GM18858 (cell line): ENCODE measurements around the gene MAN1C1.
"Not testable (repeated sequence)": the region's sequence is repeated elsewhere in the genome, so short reads cannot be mapped to it uniquely, and the experiment has no call there.

ENCODE experiments used
- ATAC-seq: cut with Tn5 transposase; IDR thresholded peaks from one replicate; pipeline ENCODE4 v1.9.1; 2021; ENCODE audit not compliant: unreplicated experiment

MAN1C1 gene

DNA sequence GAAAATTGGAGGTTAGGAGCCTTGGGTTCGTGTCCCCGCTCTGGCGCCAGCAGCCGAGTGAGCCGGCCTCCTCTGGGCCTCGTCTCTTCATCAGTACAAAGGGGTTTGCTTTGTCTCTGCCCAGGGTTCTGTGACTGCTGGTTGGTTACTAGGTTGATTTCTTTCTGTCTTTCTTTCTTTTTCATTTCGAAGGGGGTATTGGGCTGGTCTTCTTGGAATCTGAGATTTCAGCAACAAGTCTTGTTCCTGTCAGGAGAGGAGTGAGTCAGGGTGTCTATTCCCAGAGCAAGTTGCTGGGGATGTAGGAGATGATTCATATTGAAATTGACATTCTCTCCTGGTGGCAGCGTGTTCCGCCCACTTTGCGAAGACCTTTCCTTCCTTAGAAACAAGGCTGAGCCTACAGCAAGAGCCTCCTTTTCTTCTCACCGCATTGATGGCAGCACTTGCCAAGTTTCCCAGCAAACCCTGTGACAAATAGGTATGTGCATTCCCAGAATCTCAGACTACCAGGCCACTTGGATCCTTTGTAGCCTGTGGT, 79.2 kb downstream of the MAN1C1 start:
- no peak for ATAC-seq

DNA sequence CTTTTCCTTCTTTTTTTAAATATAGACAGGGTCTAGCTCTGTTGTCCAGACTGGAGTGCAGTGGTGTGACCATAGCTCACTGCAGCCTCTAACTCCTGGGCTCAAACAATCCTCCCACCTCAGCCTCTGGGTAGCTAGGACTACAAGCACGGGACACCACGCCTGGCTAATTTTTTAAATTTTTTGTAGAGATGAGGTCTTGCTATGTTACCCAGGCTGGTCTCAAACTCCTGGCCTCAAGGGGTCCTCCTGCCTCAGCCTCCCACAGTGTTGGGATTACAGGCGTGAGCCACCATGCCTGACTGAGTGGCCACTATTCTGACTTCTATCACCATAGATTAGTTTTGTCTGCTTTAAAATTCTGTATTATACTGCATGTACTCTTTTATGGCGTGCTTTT, 80.1 kb downstream of the MAN1C1 start:
- ATAC-seq = not testable (repeated sequence)

DNA sequence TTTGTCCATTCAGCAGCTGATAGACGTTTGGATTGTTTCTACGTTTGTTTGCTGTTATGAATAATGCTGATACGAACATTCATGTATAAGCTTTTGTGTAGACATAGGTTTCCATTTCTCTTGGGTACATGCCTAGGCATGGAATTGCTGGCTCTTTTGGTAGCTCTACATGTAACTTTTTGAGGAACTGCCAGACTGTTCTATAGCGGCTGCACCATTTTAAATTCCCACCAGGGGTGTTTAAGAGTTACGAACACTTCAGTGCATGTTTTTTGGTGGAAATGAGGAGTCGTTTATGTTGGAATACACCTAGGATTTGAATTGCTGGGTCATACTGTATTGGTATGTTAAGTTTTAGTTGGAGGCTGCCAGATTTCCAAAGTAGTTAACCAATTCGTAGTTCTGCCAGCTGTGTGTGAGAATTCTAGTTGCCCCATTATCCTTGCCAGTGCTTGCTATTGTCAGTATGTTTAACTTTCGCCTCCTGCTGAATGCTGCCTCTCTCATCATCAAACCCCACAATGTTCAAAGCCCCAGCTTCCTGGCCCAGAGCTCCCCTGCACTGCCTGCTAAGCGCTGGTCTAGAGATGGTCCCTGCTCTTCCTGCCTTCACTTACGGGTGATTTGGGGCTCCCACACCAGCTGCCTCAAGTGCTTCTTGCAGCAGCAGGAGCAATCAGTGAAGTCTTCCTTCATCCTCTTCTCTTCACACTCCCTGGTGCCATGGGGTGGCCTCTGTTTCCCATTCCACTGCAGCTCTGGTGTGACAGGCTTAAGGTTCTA, 81.0 kb downstream of the MAN1C1 start:
- no peak for ATAC-seq

DNA sequence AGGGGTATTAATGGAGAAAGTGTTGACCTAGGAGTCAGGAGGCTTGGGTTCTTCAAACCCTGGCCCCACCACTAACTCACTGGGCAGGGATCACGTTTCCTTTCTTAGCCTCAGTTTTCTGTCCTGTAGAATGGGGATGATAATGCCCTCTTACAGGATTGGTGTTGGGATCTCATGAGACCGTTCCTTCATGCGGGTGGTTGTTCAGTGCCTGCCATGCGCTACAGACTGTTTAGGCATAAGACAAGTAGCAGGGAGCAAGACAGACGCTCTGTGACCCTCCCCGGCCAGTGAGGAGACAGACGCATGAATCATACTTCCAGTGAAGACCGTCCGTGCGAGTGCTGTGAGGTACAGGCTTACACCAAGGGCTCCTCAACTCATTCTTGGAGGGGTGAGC, 81.7 kb downstream of the MAN1C1 start:
- ATAC-seq = no peak

DNA sequence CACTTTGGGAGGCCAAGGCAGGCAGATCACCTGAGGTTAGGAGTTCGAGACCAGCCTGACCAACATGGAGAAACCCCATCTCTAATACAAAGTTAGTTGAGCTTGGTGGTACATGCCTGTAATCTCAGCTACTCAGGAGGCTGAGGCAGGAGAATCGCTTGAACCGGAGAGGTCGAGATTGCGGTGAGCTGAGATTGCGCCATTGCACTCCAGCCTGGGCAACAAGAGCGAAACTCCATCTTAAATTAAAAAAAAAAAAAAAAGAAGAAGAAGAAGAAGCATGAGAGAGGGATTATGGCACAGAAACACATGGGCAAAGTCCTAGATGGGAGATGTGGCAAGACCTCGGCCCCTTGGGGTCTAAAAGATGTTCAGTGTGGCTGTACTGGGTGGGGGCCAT, 82.5 kb downstream of the MAN1C1 start:
- ATAC-seq = not testable (repeated sequence)

DNA sequence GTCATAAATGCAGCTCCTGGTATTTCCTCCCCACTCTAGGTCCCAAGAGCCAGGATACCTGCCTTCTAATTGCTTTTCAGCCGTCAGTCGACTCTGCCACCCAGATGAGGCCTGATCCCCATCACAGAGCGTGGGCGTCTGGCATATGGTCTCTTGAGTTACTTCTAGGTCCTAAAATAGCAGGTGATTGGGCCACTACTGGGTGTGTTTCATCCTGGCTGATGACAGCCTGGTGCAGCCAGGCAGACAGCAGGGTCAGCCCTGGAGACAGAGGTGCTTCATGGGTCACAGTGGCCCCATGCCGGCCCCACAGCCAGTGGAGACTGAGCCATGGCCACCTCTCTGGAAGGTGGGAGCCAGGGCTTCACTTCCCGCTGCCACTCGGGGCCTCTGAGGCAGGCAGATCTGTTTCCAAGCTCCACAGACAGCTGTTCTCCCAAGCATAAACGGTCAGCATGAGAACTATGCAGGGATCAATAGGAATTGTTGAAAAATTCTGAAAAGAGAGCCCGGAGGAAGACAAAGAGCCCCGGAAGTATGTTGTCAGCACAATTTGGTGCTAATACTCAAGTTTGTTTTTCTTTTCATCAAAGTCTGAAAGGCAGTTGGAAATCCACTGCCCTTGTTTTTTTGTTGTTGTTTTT, 83.0 kb downstream of the MAN1C1 start:
- ATAC-seq = no peak

DNA sequence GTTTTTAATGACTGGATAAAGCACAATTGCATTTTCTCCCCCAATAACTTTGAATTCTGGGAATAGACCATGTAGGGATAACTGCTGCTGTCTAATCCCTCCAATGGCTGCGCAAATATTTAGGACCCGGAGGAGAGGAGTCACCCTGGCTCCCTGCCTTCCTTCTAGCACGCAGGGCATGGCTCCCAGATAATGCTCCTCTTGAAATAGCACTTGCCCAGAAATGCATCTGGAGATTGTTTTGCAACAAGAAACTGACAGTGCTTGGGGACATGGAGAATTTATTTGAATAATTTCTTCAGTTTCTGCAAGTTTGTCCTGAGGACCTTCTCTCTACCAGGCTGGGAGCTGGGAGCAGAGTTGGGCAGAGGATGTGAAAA, 83.5 kb downstream of the MAN1C1 start:
- ATAC-seq = no peak

DNA sequence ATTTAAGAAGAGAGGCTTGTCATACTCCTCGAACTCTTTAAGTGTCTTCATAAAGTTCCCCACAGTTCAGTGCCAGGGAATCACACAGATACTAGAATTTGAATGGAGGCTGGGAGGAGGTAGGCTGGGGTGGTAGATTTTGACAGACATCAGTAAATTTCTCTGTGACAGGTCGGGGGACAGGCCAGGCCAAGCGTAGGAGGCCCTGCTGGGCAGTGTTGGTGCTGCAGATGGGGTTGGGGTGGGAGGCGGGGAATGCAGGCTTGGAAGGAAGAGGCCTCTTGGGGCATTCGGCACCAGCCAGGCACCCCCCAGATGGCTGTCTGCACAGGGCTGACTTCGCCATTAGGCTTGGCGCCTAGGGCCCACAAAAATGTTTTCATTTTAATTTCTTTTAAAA, 84.0 kb downstream of the MAN1C1 start:
- ATAC-seq = no peak

DNA sequence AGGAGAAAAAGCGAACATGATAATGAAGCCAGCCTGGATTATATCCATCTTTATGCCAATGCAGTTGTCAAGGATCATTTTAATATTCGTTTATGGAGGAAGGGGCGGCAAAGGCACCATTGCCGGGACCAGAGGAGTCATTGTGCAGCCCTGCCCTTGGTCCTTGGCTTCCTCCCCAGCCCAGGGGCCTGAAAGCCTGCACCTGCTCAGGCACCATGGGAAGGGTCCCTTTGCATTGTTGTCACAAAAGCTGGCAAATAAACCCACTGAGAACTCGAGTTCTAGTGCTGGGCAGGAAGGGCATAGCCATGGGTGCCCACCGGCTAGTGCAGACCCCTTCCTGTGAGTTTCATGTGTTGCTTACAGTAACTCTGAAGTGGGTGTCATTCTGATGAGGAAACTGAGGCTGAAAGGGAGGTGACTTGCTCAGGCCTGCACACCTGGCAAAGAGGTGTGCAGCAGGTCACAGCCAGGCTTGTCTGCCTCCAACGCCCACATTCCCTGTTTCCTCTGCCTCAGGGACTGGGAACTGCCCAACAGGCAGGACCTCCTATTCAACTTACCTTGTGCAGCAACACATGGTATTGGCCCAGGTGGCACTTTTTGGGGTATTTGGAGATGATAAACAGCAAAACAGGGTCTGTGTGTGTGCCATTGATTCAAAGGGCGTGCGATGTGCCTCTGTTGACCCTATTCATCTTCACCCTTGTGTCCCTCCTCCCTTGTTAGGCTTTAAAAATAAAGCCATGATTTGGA, 84.6 kb downstream of the MAN1C1 start:
- ATAC-seq = no peak

DNA sequence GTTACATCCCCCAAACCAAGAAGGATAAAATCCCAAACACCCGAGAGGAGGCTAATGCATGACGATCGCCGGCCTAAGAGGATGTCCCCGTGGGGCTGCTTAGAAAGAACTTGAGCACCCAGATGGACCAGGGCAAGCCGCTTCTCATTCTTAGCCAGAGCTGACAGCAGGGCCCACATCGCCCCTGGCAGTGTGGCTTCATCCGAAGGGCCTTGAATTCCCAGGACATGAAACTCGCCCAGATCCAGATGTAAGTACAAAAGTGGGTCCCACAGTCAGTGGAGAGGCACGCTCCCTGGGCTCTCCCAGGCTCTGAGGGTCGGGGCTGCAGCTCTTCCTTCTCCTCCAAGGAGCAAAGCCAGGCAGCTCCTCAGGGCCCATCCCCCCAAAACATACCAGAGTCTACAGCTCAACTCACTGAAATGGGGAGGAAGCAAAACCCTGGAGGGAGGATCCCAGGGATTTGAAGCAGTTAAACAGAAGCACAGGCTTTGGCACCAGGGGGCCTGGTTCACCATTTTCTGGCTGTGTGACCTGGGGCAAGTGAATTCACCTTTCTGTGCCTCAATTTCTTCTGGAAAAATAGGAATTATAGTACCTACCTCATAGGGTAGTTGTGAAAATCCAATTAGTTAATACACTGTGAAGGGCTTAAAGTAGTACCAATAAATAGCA, 85.6 kb downstream of the MAN1C1 start:
- no peak for ATAC-seq

DNA sequence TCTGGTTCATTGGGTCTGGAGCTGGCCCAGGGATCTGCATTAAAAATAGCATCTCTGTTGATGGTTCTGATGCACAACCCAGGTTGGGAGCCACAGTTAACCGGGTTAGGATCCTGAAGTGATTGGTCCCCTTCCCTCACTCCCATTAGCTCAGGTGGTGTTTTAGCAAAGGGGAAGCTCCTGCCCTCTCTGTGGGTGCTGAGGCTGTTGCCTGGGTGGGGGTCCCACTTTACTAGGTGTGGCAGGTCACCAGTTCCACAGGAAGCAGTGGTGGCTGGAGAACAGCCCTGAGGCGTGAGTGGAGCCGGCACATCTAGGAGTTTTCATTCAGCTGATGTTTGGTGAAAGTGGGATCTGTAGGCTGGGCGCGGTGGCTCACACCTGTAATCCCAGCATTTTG, 86.5 kb downstream of the MAN1C1 start:
- no peak for ATAC-seq

DNA sequence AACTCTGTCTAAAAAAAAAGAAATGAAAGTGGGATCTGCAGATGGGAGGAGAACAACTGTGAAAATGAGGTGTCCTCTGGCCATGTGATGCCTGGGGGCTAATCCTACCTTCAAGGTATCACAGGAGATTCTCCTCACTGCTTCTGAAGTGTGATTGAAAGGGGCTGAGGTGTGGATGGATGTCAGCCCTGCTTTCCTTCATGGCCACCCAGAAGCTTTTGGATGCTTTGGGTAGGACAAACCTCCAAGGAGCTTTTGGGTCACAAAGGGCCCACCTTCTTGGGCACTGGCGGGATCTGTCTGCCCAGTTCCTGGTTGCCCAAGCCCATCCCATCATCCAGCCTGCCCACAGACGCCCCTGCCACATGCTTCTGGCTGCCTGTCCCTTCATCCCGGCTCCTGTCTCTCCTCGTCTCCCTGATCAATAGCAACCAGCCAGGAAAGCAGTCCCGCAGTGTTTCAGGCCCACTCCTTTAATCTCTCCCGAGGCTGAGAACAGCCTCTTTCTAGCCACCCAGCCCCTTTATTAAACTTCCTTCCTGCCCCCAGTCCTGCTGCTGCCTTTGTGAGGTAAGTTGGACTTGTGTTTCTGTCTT, 87.2 kb downstream of the MAN1C1 start:
- no peak for ATAC-seq

DNA sequence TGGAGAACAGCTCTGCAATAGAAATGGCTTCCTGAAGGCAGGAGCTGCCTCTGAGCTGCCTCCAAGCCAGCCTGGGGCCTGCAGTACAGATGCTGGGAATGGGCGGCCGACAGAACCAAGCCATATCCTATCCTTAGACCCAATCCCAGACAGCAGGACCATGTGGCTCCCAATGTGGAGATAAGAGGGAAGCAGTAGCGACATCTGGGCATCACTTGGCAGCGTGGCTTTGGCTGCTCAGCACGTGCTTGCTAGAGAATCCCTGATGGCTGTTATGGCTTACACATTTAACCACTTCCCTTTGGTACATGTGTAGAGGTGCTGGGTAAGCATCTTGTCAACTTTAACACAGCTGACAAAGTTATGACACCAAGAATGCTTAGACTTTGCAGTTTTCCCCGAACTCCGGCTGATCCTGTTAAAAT, 87.7 kb downstream of the MAN1C1 start:
- no peak for ATAC-seq

DNA sequence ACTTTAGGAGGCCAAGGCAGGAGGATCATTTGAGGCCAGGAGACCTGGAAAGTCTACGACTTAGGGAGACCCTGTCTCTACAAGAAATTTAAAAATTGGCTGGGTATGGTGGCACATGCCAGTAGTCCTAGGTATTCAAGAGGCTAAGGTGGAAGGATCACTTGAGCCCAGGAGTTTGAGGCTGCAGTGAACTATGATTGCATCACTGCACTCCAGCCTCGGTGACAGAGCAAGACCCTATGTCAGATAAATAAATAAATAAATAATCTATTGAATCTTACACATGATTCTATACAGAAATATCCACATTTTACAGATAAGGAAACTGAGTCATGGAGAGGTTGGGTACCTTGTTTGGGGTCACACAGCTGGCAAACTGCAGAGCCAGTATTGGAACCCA, 89.1 kb downstream of the MAN1C1 start:
- ATAC-seq = no peak

DNA sequence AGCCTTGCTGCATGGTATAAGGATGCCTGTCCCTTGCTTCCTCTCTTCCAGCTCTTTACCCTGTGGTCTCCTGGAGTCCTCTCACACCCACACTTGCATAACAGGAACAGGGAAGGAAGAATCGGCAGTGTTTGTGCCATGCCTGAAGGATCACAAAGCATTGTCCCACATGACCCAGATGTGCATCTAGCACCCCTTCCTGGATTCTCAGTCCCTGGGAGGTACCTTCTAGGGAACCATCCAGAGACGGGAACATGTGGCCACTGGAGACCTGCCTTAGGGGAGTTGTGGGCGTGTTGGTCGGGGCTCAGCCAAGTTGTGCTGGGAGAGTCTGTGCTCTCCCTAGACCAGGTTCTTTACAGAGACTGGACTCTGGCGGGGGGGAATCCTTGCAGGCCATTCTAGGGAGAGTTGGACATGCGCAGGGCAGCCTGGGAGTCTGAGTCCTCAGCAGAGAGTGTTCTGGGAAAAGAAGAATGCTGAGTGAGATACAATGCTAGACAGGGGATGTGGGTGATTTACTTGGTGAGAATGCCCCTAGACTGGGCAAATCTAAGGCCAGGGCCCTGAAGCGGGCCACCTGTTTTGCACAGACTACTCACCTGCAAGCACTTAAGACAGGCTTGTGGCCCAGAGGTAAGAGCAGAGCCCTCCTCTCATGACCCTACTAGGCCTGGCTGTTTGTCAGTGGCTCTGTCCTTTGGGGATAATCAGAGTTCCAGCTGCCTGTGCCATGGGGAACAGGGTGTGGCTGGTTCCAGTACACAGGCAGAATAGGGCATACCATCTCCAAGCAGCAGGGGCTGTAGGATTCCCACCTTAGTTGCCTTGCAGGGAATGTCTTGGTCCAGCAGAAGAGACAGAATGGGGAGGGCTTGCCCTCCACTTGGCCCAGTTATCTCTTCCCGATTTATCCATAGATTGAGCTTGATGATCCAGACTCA, 89.8 kb downstream of the MAN1C1 start:
- no peak for ATAC-seq

DNA sequence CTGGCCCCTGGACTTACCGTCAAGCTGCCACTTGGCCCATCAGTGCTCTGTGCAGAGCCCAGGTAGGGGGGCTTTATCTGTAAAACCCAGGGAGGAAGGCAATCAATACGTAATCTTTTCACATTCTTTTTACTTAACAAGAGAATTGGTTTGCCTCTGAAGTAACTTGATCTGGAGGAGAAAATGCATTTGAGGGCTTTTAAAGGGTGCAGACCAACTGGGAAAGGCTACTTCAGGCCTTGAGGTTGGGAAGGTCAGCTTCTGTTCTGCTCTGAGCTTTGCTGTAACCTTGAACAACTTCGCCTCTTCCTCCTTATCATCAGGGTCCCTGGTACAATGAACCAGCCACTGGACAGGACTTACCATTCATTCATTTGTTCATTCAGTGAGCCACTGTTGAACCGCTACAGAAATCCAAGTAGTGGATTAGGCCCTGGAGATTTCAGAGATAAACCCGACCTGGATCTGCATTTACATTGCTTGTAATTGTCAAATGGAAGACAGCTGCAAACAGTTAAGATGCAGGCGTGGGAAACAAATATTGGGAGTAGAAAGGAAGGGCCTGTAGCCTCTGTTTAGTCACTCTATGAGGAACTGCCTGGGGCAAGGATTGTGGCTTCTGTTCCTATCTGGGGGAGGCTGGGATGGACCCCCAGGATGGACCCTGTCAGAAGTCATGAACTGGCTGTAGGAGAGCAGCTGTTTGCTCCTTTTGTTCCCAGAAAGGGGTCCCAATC, 90.9 kb downstream of the MAN1C1 start:
- no peak for ATAC-seq

DNA sequence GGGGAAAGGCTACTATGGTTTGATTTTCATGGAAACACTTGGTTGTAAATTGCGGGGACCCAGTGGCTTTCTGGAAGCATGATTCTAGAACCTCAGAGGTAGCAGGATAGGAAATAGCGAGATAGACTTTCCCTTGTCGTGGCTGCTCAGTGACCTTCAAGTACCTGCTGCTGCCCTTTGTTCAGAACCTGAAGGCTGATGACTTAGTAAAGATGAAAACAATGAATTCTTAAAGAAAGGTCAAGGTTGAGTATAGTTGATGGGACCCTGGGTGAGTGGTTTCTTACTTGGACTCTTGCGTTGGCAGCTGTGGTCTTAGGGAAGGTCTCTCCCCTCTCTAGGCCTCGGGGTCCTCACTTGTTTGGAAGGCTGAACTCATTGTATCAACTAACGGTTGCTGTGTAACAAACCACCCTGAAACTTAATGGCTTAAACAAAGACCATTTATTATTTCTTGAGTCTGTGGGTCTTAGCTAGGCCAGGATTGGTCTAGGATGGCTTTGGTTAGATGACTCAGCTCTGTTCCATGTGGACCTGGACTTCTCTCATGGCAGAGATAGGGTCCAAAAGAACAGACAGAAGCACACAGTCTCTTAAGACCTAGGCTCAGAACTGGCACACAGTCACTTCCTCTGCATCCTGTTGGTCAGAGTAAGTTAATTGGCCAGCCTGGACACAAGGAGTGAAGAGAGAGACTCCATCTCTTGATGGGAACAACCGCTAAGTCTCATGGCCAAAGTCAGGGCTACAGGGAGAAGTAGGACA, 94.2 kb downstream of the MAN1C1 start:
- no peak for ATAC-seq

DNA sequence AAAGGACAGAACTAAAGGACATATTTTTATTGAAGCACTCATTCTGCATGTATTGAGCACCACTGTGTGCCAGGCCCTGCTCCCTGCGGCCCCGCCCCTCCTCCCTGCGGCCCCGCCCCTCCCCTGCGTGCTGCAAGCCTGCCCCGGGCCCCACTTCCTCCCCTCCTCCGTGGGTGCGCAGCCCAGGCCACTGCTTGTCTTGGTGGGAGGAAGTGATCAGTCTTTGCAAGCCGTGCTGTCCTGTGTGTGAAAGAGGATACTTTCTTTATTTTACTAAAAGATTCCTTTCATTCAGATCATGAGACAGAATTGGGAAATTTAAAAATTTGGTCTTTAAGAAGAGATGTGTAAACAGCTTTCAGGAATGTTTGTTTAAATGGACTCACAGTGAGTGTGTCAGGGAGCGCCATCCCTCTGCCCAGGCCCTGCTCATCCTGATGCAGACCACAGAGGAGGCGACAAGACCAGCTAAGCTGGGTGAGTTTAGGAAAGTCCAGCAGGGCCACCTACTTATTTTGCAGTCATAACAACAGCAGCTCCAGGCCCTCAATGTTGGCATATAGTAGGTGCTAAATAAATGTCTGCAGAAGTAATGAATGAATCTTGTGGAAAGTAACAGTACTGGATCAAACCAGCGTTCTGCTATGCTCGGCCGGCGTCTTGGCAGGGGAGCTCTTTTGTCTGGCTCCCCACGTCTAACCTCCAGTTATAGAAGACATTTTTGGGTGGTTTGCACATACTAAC, 95.1 kb downstream of the MAN1C1 start:
- no peak for ATAC-seq
